Measurements from ENCODE around the gene HYAL3. TPM values are rescaled to one million over a fixed set of nuclear protein-coding genes. Genes with fewer than 3 reads are reported as not detected.
"Not testable (repeated sequence)": the region's sequence is repeated elsewhere in the genome, so short reads cannot be mapped to it uniquely, and the experiment has no call there.

HYAL3 gene
- polyA plus RNA-seq, 4 donors: 3.1 to 3.8 (median 3.1) TPM

DNA sequence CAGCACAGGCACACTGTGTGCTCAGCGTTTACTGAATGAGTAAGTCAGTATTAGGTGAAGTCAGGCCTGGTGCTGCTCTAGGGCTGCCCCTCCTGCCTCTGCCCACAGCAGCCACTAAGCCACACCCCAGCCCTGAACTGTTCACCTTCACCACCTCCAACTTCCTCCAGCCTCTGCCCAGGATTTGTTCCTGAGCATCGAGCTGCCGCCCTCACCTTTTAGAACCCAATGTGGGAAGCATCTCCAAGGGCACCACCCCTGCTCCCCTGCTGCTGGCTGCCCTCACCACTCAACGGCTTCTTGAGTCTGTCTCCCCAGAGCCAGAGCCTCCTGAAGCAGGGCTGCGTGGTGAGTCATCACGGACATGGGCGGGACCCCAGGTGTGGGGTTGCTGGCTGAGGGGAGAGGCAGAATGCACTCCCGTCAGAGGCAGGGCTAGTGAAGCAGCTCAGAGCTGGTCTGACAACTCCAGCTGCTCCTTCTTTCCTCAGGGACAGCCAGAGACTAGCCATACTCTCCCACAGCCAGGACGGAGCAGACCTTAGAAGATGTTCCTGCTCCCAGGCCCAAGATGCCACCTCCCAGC is 17.5 kb upstream of the HYAL3 start:
- no peak for DNase-seq (ENCODE audit: low read depth in 4 of 4, low spot score in 3 of 4)

DNA sequence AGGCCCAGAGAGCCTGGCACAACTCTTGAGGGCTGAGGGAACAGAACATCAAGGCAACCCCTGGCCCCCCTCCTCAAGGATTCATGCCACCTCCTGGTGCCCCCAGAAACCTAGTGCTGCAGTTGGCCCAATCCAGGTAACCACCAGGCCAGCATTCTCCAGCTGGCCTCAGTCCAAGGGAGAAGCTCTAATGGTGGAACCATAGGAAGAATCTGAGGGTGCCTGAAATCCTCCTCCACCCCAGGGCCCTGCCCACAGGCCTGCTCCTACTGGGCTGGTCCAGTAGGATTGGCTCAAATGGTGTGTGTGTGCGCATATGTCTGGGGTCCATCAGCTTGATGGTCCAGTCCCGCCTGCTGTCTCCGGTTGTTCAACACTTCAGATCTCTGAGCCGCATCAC is 15.6 kb upstream of the HYAL3 start:
- no peak for DNase-seq (ENCODE audit: low read depth in 4 of 4, low spot score in 3 of 4)

DNA sequence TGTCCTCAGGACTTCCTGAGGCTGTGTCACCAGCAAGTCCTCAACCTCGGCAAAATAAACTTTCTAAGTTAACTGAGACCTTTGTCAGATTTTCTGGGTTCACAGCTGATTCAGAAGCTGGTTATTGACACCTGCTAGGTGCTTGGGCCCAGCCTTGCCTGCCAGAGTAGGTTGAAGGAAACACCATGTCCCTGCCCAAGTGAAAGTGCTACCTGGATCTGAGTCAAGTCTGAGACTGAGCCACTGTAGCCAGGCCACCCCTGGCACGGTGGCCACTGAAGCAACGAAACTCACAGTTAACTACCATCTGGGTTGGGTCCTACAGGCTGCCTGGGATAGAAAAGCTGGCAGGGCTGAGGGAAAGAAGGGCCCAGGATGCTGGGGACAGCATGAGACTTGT is 15.1 kb upstream of the HYAL3 start:
- no peak for DNase-seq (ENCODE audit: low read depth in 4 of 4, low spot score in 3 of 4)

DNA sequence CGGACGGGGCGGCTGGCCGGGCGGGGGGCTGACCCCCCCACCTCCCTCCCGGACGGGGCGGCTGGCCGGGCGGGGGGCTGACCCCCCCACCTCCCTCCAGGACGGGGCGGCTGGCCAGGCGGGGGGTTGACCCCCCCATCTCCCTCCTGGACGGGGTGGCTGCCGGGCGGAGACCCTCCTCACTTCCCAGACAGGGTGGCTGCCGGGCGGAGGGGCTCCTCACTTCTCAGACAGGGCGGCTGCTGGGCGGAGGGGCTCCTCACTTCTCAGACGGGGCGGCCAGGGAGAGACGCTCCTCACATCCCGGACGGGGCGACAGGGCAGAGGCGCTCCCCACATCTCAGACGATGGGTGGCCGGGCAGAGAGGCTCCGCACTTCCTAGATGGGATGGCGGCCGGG is 12.8 kb upstream of the HYAL3 start:
- not testable (repeated sequence) for DNase-seq (ENCODE audit: low read depth in 4 of 4, low spot score in 3 of 4)

DNA sequence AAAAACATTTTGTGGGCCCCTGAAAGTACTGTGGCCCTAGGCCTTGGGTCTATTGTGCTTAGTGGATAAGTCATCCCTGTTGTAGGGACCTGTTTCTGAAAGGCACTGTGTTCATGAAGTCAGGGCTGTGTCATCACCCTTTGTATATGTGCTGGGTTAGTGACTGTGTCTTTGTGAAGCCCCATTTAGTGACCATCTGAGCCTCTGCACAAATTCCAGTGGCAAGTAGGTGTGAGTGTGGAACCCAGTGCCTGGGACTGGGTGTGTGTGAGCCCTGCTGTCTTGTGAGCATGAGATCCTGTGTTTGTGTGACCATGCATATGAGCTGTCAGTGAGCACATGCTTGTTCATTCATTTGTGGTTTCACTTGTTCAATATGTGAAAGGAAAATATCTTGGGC is 5.4 kb upstream of the HYAL3 start:
- DNase-seq (ENCODE audit: low read depth in 4 of 4, low spot score in 3 of 4): no peak

DNA sequence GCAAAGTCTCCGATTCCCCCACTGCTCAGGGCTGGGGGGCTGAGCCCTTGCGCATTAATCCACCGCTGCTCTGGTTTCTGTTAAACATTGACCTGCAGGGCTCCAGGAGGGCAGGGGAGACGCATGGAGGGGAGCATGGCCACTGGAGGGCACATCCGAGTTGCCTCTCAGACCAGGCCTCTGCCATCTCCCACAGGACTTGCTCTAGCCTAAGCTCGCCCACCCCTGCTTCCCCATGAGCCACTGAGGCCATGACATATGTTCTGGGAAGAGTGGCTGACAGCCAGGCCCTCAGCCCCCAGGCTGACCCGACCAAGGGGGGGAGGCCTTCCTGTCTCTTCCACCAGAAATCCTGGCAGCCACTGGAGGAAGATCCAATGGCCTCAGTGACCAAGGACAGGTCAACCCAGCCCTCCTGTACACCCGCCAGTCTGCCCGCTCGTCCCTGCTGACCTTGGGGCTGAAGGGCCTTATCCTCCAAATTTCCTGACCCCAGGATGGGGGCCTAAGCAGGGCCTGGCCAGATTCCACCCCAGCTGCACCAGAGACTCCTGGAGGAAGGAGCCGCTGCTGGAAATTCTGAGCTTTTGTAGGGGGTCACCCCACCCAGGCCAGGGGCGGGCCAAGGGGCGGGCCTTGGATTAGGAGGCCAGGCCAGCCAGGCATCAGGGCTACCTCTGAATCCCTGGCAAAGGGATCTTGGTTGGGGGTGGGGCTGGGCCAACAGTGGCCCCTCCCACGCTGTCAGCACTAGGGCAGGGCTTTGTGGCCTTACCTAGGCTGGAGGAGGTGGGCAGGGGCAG is 4.0 kb upstream of the HYAL3 start, which contains the start of gene HYAL1:
Gene HYAL1 (minus strand): TSS at position 562 of the 803 bp plus-strand sequence. CDS start 618 bp downstream, outside the sequence.
- DNase-seq (ENCODE audit: low read depth in 4 of 4, low spot score in 3 of 4): no peak

DNA sequence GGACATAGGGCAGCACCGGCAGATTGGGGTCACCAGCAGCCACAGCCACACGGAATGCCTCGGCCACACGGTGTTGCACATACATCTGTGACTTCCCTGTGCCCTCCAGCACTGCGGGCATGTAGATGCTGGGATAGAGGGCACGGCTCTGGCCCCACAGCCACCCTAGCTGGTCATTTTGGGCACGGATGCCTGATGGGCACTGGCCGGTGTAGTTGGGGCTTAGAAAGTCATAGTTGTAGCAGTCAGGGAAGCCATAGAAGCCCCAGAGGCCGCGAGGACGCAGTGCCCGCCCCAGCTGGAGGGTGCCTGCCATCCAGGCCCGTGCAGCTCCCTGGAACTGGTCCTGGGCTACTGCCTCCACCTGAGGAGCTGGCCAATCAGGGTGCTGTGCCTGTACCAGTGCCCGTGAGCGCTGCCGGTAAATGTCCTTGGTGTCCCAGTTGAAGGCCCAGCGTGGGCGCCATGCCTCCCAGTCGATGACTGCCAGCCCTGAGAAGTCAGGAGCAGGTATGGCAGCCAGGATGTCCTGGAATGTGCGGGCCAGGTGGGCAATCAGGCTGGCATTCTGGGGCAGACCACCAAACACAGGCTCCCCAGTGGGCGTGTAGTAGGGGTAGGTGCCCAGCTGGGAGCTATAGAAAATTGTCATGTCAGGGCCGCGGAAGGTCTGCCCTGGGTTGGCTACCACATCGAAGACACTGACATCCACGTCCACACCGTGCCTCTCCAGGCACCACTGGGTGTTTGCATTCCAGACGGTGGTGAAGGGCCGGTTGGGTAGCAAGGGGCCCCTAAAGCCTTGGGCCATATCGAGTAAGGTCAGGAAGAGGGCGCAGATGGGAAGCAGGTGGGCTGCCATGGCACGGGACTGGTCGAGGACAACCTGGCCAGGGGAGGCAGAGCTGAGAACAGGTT is 3.1 kb upstream of the HYAL3 start:
- DNase-seq (ENCODE audit: low read depth in 4 of 4, low spot score in 3 of 4): no peak

DNA sequence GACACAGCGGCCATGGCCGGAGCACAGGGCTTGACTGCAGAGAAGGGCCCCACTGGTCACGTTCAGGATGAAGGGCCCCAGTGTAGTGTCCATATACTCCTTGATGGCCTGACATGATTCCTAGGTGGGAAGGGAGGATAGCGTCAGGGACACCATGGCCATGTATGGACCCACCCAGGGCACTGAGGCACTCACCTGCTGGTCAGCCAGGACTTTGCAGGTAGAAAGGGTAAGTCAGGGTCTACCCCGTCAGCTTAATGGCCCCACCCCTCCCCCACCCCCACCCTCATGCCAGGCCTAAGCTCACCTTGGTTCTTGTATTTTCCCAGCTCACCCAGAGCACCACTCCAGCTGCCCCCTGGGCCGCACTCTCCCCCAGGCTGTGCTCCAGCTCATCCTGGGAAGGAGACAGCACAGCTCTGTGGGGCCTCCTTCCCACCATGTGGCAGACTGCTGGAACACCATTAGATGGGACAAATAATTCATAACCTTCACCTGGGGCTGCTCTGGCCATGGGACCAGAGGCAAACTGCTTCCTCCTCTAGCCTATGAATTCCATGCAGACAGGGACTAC is 1.6 kb upstream of the HYAL3 start:
- no peak for DNase-seq (ENCODE audit: low read depth in 4 of 4, low spot score in 3 of 4)

DNA sequence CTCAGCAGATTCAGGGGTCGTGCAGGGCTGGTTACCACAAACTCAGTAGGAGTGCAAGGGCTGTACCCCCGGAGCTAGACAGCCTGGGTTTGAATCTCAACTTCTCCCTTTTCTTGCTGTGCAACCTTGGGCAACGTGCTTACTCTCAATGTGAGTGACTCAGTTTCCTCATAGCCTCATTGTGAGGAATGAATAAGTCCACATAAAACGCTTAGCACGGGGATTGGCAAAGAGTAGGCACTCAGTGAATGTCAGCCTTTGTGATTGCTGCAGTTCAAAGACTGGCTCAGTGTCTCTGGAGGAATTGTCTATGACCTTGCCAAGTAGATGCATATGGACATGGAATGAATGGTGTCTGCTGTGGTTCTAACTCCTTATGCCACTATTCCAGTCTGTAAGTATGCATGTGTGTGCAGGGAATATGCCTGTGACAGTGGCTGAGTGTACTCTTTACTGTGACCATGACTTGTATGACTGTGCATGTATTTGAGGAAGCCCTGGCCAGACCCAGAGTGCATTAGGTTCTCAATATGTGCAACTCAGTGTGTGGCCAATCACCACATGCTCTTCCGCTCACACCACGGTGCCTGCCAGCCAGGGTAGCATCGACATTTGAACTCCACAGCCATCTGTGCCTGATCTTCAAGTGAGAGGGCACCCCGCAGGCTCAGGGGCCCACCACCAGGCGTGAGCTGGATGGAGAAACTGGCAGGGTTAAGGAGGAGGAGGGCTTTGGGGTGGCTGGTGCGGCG is 900 bp upstream of the HYAL3 start:
- DNase-seq (ENCODE audit: low read depth in 4 of 4, low spot score in 3 of 4): no peak

DNA sequence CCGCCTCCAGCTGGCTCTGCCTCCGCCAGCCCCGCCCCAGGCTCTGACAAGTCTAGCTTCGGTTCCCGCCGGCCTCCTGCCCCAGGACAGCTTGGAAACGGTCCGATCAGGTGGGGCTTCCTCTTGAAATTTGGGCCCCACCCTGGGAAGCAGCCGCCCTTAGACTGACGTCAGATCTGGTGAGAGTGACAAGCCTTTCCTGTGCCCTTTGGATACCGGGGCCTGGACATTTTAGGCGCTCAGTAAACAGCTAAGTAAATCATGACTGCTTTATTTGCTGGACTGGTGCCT is 378 bp upstream of the HYAL3 start:
- DNase-seq (ENCODE audit: low read depth in 4 of 4, low spot score in 3 of 4): no peak

DNA sequence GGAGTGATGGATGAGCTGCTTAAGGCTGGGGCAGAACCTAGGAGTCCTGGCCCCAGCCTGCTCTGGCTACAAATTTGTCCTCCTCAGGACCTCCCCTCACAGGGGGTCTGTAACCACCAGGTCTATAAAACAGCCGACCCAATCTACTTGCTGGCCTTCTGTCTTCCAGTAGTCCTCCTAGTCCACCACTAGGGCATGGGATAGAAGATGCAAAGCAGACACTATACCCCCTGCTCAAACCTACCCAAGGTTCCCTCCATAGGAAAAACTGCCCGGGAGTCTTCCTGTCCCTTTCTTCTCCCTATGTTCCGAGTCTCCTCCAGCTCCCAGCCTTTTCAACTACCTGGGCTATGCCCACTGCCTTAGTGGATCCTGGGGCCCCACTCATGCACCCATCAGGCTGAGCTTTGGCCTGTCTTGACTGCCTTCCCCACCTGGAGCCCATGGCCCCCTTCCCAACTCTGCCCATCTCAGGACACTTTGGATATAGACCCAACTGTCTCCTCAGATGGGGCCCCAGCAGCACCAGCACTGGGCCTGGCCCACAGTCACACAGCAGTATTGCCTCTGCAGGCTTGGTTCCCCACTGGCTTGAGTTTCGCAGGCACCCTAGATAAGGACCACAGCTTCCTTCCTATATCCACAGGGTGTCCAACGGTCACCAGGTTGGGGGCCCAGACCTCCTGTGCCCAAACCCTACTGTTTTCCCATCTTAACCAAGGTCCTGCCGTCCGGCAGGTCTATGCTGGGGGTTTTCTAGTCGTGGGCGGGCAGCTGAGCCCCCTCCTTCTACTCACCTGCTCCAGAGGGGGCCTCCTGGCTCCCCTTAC is 1.1 kb downstream of the HYAL3 start:
- DNase-seq (ENCODE audit: low read depth in 4 of 4, low spot score in 3 of 4): no peak

DNA sequence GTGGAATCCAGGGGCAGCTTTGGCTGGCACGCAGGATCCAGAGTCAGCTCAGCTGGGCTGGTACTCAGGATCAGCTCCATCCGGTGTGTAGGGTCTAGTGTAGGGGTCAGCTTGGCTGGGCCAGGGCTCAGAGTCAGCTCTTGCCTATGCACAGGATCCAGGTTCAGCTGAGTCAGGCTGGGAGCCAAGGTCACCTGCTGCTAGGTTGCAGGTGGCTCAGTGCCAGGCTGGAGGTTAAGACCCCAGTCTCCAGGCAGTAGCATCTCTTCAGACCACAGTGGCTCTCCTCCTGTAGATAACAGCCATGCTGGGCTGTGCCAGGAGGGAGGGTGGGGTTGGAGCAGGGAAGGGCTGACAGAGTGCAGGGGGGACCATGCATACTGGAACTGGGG is 1.8 kb downstream of the HYAL3 start:
- DNase-seq (ENCODE audit: low read depth in 4 of 4, low spot score in 3 of 4): no peak

DNA sequence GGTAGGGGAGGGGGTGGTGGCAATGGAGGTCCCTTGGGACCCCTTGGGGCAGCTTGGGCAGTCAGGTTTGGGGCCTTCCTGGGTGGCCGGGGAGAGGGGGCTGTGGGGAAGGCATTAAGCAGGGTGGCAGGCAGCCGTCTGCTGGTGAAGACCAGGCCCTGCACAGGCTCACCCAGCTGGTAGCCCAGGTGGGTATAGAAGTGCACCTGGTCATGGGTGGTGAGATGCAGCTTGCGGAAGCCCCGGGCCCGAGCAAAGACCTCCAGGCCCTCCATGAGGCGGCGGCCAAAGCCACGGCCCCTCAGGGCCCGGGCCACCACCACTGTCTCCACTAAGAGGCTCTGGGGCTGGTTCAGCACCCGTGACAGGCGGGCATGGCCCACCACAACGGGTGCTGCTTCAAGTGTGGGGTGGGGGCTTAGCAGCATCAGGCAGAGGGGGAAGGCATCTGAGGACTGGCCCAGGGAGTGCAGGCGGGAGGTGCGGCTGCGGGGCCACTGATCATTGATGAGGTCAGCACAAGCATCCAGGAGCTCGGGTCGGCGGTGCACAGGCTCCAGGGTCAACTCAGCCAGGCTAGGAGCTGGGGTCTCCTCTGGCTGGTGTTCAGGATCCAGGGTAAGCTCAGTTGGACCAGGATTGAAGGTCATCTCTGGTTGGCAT is 2.4 kb downstream of the HYAL3 start:
- no peak for DNase-seq (ENCODE audit: low read depth in 4 of 4, low spot score in 3 of 4)

DNA sequence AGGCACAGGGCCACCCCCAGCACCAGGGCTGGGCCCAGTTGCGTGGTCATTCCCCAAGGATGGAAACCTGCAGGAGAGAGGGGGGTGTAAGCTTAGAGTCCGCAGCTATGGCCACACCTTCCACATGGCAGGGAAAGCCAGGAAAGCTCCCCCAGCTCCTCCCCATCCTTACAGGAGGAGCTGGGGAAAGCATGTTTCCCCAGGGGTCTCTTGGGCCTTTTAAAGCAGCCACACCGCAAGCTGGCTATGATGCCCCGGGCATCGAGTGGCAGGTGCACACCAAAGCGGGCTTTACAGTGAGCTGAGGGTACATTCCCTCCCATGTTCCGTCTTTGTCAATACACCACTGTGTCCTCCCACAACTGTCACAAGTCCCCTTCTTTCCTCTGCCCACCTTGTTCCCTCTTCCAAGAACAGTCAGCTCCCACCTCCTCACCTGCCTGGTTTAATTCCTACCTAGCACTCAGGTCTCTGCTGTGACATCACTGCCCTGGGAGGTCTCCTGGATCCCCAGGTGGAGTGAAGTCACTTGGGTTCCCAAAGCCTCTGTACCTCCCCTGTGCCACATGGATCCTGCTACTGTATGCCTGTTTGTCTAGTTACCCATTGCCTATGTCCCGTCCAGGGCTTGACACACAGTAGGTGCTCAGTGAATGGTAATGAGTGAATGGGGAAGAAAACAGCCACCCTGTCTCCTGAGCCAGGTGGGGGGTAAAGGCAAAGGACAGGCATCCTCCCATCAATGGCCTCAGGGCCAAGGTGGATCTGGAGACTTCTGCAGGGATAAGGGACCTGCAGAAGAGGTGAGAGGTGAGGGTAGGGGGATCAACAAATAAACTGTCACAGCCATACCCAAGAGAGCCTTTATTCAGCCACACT is 3.4 kb downstream of the HYAL3 start:
- DNase-seq (ENCODE audit: low read depth in 4 of 4, low spot score in 3 of 4): no peak

DNA sequence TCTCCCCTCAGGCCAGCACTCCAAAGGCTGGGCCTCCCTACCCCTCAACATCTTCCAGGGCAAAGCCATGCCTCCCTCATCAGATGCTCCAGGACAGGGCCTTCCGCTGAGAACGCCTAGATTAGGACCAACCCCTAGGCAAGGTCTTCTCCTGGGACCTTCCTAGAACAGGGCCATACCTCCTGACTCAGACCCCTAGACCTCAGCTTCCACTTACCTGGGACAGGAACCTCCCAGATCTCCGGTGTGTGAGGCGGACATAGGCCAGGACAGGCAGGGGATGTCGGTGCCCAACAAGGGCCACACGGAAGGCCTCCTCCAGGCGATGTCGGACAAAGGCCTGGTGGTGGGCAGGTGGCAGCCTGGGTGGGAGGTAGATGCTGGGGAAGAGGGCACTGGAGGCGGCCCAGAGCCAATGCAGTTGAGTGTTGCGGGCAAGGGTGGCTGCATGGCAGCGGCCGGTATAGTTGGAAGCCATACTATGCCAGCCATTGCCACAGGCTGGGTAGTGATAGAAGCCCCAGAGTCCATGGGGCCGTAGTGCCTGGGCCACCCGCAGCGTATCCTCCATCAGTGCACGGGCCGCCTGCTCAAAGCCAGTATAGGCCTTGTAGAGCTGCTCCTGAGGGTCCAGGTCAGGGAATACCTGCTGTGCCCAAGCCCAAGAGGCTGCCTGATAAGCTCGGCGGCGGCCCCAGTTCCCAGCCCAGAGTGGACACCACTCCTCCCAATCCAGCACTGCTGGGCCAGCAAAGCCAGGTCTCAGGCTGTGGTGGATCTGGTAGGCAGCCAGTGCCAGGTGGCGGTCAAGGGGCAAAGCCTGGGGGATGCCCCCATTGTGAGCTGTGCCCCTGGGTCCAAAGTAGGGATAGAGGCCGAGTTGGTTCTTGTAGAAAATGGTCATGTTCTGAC is 4.5 kb downstream of the HYAL3 start:
- DNase-seq (ENCODE audit: low read depth in 4 of 4, low spot score in 3 of 4): no peak

DNA sequence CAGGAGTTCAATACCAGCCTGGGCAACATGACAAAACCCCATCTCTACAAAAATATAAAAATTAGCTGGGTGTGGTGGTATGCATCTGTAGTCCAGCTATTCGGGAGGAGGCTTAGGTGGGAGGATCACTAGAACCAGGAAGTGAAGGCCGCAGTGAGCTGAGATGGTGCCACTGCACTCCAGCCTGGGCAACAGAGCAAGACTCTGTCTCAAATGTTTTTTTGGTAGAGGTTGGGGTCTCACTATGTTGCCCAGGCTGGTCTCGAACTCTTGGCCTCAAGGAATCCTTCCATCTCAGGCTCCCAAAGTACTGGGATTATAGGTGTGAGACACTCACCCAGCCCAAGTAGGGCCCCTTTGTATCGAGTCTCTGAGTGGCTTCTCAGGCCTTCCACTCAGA is 5.1 kb downstream of the HYAL3 start:
- no peak for DNase-seq (ENCODE audit: low read depth in 4 of 4, low spot score in 3 of 4)
